B cell (primary cell): ENCODE data around the gene ABCC9.

Source experiments
- EZH2 ChIP-seq: IDR thresholded peaks from 2 replicates; pipeline ENCODE4 v1.6.1; 2012; ENCODE audit warnings: borderline replicate concordance, low read depth, mild to moderate bottlenecking, moderate library complexity, low read length; ENCODE audit not compliant: insufficient read depth, poor library complexity, severe bottlenecking
- TF ChIP-seq, protein P1 (sequence below): fragments of 200-600 bp; IDR thresholded peaks from one replicate; pipeline ENCODE4 v1.8.0; 2022; ENCODE audit warnings: antibody characterized with exemption, mild to moderate bottlenecking

- no peak for TF ChIP-seq EZH2
- TF ChIP-seq, protein P1, sequence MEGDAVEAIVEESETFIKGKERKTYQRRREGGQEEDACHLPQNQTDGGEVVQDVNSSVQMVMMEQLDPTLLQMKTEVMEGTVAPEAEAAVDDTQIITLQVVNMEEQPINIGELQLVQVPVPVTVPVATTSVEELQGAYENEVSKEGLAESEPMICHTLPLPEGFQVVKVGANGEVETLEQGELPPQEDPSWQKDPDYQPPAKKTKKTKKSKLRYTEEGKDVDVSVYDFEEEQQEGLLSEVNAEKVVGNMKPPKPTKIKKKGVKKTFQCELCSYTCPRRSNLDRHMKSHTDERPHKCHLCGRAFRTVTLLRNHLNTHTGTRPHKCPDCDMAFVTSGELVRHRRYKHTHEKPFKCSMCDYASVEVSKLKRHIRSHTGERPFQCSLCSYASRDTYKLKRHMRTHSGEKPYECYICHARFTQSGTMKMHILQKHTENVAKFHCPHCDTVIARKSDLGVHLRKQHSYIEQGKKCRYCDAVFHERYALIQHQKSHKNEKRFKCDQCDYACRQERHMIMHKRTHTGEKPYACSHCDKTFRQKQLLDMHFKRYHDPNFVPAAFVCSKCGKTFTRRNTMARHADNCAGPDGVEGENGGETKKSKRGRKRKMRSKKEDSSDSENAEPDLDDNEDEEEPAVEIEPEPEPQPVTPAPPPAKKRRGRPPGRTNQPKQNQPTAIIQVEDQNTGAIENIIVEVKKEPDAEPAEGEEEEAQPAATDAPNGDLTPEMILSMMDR = no peak
Observed at GRCh38 chr12:21801522-21802288, 139.5 kb downstream of the ABCC9 start.
